Chondrocyte (in vitro differentiated cells): ENCODE measurements around the gene LXN. TPM values are rescaled to one million over a fixed set of nuclear protein-coding genes. Genes with fewer than 3 reads are reported as not detected.

ENCODE experiments used
- DNase-seq: peaks from one replicate; pipeline ENCODE4 v3.0.0; 2021; ENCODE audit warnings: mixed read lengths, low spot score
- H3K27ac Mint-ChIP-seq: one replicate; pipeline ENCODE4 v1.8.0; 2021; ENCODE audit warnings: mild to moderate bottlenecking, moderate library complexity, mixed read lengths; ENCODE audit not compliant: unreplicated experiment
- H3K27me3 Mint-ChIP-seq: 2 replicates; pipeline ENCODE4 v1.8.0; 2021; ENCODE audit warnings: low read depth, mixed read lengths
- H3K36me3 Mint-ChIP-seq: 2 replicates; pipeline ENCODE4 v1.8.0; 2021; ENCODE audit warnings: low read depth, mixed read lengths
- H3K4me1 Mint-ChIP-seq: 2 replicates; pipeline ENCODE4 v1.8.0; 2021; ENCODE audit warnings: low read depth, mild to moderate bottlenecking, mixed read lengths
- H3K4me3 Mint-ChIP-seq: one replicate; pipeline ENCODE4 v1.8.0; 2021; ENCODE audit warnings: mild to moderate bottlenecking, moderate library complexity, mixed read lengths; ENCODE audit not compliant: unreplicated experiment
- H3K9me3 Mint-ChIP-seq: 2 replicates; pipeline ENCODE4 v1.8.0; 2021; ENCODE audit warnings: low read depth, mixed read lengths
- CTCF ChIP-seq: fragments of 200-600 bp; sonication (generic); IDR thresholded peaks from 2 replicates; pipeline ENCODE4 v1.5.0; 2021; ENCODE audit warnings: antibody characterized with exemption, mild to moderate bottlenecking, moderate library complexity
- total RNA-seq: library from RNA; stranded (reverse); gene quantifications from 3 replicates; pipeline ENCODE4 v1.2.1, GENCODE V29; 2021

The LXN gene
- total RNA-seq, 1 donor from 2014 or later: 3.3 TPM

- DNase-seq: no peak
- H3K36me3 Mint-ChIP-seq: peaks cover 13% of the 10 kb centered on the region
- H3K9me3 Mint-ChIP-seq: peaks cover 3% of the 10 kb centered on the region
- H3K27ac Mint-ChIP-seq: peak overlapping the region; percentile 87
- no peak for TF ChIP-seq CTCF
- H3K27me3 Mint-ChIP-seq: no peaks in the 10 kb centered on the region
- H3K4me3 Mint-ChIP-seq: no peak overlapping the region
- peaks cover 84% of the 10 kb centered on the region for H3K4me1 Mint-ChIP-seq
These were observed 40.6 kb upstream of the LXN start for GRCh38 chr3:158713094-158713499.

- Mint-ChIP-seq H3K27me3 (no peaks in the 10 kb centered on the region), H3K4me3 (no peak overlapping the region), H3K9me3 (peaks cover 3% of the 10 kb centered on the region), H3K27ac (peak overlapping the region; percentile 77), H3K36me3 (peaks cover 15% of the 10 kb centered on the region), H3K4me1 (peaks cover 78% of the 10 kb centered on the region)
- DNase-seq: no peak
- TF ChIP-seq CTCF: no peak
These were observed 40.0 kb upstream of the LXN start for GRCh38 chr3:158712443-158712842.

- H3K9me3 Mint-ChIP-seq: peaks cover 3% of the 10 kb centered on the region
- H3K4me3 Mint-ChIP-seq: no peak overlapping the region
- no peak for DNase-seq
- no peaks in the 10 kb centered on the region for H3K27me3 Mint-ChIP-seq
- peaks cover 18% of the 10 kb centered on the region for H3K36me3 Mint-ChIP-seq
- H3K4me1 Mint-ChIP-seq: peaks cover 73% of the 10 kb centered on the region
- H3K27ac Mint-ChIP-seq: peak overlapping the region; percentile 84
- TF ChIP-seq CTCF: no peak
These were observed 39.4 kb upstream of the LXN start for GRCh38 chr3:158711886-158712285.

GRCh38 chr3:158710601-158711000 lies 38.2 kb upstream of the LXN start:
- Mint-ChIP-seq H3K36me3 (peaks cover 23% of the 10 kb centered on the region), H3K9me3 (peaks cover 3% of the 10 kb centered on the region), H3K27me3 (no peaks in the 10 kb centered on the region), H3K4me1 (peaks cover 67% of the 10 kb centered on the region), H3K27ac (no peak overlapping the region), H3K4me3 (no peak overlapping the region)
- TF ChIP-seq CTCF: no peak
- no peak for DNase-seq

- H3K27me3 Mint-ChIP-seq: no peaks in the 10 kb centered on the region
- H3K36me3 Mint-ChIP-seq: peaks cover 24% of the 10 kb centered on the region
- no peak overlapping the region for H3K4me3 Mint-ChIP-seq
- no peak for DNase-seq
- H3K4me1 Mint-ChIP-seq: peaks cover 58% of the 10 kb centered on the region
- no peak for TF ChIP-seq CTCF
- peak overlapping the region; percentile 77 for H3K27ac Mint-ChIP-seq
- H3K9me3 Mint-ChIP-seq: peaks cover 3% of the 10 kb centered on the region
These were observed 37.2 kb upstream of the LXN start for GRCh38 chr3:158709666-158710083.
